ENCODE data around the gene ASB5. TPM values are rescaled to one million over a fixed set of nuclear protein-coding genes. Genes with fewer than 3 reads are reported as not detected.

The ASB5 gene
- total and polyA plus RNA-seq, 9 of the 15 experiments (the other 6 are each of a cell fraction or from before 2014, with no cell fraction given), result not detected

- no peak for TF ChIP-seq RBFOX2 (IDR thresholded peaks at IDR 0.05; ENCODE audit: low read depth, low read length)
- no peak for TF ChIP-seq FOSL1 (tag; conservative IDR thresholded peaks at IDR 0.05)
- no peak for TF ChIP-seq CBFB (CRISPR knock-in tag; IDR thresholded peaks at IDR 0.05)
- no peak for TF ChIP-seq CEBPG (CRISPR knock-in tag; IDR thresholded peaks at IDR 0.05)
- no peak for TF ChIP-seq CEBPG (tag; conservative IDR thresholded peaks at IDR 0.05 in 1 of 2, IDR thresholded peaks at IDR 0.05 in 1 of 2)
- TF ChIP-seq HNRNPH1 (optimal IDR thresholded peaks at IDR 0.05; ENCODE audit: low read depth, low read length), result no peak
- TF ChIP-seq YBX1 (IDR thresholded peaks at IDR 0.05), result no peak
- no peak for TF ChIP-seq SMAD1 (IDR thresholded peaks at IDR 0.05; ENCODE audit: low read depth, low read length, partially characterized antibody)
- TF ChIP-seq KDM5B (IDR thresholded peaks at IDR 0.05; ENCODE audit: insufficient replicate concordance, low read depth, low read length), result no peak
- ChIA-PET CTCF (ENCODE audit: low intra/inter-chr PET ratio) (no interaction called here), POLR2A (no interaction called here)
- in situ Hi-C loops (cut with MboI) (no loop called here), intact Hi-C loops (cut with micrococcal nuclease) (no loop called here)
- Histone ChIP-seq H3K4me3 (no peak overlapping the region), H2AFZ (ENCODE audit: low read depth, low read length) (no peak overlapping the region), H3K79me2 (ENCODE audit: control insufficient read depth, insufficient read depth, low read length) (no peaks in the 10 kb centered on the region), H3K27me3 (ENCODE audit: control insufficient read depth in 2 of 2, insufficient read depth in 2 of 2, low read length in 2 of 2) (no peaks in the 10 kb centered on the region), H3K4me1 (replicated peaks in 1 of 2; ENCODE audit: control insufficient read depth in 2 of 2, insufficient read depth in 2 of 2, low read length in 2 of 2) (no peaks in the 10 kb centered on the region), H3K9ac (ENCODE audit: insufficient read depth in 1 of 2, low read depth in 2 of 2, low read length in 2 of 2) (no peak overlapping the region), H3K4me2 (ENCODE audit: insufficient read depth, low read length) (no peak overlapping the region), H3K36me3 (ENCODE audit: control insufficient read depth, insufficient read depth, low read length) (no peaks in the 10 kb centered on the region), H3K9me1 (ENCODE audit: control insufficient read depth, insufficient read depth, low read length) (no peaks in the 10 kb centered on the region), H3K27ac (ENCODE audit: extremely low read depth, low read depth, low read length) (no peak overlapping the region), H3K9me3 (replicated peaks; ENCODE audit: control insufficient read depth, insufficient read depth, low read depth, low read length) (no peaks in the 10 kb centered on the region), H4K20me1 (replicated peaks; ENCODE audit: control insufficient read depth, insufficient read depth, low read length) (no peaks in the 10 kb centered on the region)
- no peak for FAIRE-seq
- no CpG with 5 or more reads among the region's 2 CpGs for WGBS (ENCODE audit: insufficient coverage, low coverage, missing lambda C conversion rate)
- no TSS peak for BruUV-seq (replicated peaks)
- DNase-seq (ENCODE audit: extremely low read depth in 1 of 4, low spot score in 3 of 4), result no peak
- ATAC-seq, result no peak
Observed at GRCh38 chr4:176223561-176223960, 45.5 kb downstream of the ASB5 start.
